Measurements from ENCODE around the gene COL25A1.

DNA sequence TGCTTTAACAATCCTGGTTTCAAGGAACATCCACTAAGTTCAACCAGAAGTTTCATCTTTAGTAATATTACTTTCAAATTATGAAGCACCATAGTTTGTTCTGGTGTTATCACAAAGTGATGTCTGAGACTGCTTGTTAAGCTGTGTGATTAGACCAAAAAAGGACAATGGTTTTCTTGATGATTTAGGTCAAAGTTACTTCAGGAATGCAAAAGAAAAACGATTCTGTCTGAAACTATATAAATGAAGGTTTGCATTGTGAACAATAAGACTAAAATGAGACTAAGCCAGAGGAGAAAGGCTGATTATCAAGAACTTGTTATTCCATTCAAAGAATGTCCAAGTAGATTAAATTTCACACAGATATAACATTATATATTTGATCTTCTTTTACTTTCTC is 417.2 kb downstream of the COL25A1 start:
- TF ChIP-seq, protein P1, sequence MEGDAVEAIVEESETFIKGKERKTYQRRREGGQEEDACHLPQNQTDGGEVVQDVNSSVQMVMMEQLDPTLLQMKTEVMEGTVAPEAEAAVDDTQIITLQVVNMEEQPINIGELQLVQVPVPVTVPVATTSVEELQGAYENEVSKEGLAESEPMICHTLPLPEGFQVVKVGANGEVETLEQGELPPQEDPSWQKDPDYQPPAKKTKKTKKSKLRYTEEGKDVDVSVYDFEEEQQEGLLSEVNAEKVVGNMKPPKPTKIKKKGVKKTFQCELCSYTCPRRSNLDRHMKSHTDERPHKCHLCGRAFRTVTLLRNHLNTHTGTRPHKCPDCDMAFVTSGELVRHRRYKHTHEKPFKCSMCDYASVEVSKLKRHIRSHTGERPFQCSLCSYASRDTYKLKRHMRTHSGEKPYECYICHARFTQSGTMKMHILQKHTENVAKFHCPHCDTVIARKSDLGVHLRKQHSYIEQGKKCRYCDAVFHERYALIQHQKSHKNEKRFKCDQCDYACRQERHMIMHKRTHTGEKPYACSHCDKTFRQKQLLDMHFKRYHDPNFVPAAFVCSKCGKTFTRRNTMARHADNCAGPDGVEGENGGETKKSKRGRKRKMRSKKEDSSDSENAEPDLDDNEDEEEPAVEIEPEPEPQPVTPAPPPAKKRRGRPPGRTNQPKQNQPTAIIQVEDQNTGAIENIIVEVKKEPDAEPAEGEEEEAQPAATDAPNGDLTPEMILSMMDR (IDR thresholded peaks at IDR 0.05; ENCODE audit: poor library complexity): no peak
- TF ChIP-seq EZH2 (IDR thresholded peaks at IDR 0.05; ENCODE audit: borderline replicate concordance): no peak
- TF ChIP-seq EZH2phosphoT487 (IDR thresholded peaks at IDR 0.05; ENCODE audit: low read depth, severe bottlenecking, unreplicated experiment): no peak

All from hepatocyte (in vitro differentiated cells).